H1 (cell line): Measurements from ENCODE around the gene RANBP17. TPM values are rescaled to one million over a fixed set of nuclear protein-coding genes. Genes with fewer than 3 reads are reported as not detected.

Experiments
- EGR1 ChIP-seq: IDR thresholded peaks from 2 replicates; pipeline ENCODE4 v1.6.1; 2011; ENCODE audit warnings: low read depth, low read length, borderline replicate concordance
- HDAC2 ChIP-seq, 2 experiments: fragments of 300-600 bp in 1 of 2; sonication (generic) in 1 of 2; IDR thresholded peaks; 2 replicates each; pipeline ENCODE4 v1.6.1; 2011 to 2012; ENCODE audit warnings: low read depth in 2 of 2, low read length in 2 of 2, mild to moderate bottlenecking in 2 of 2, moderate library complexity in 2 of 2, borderline replicate concordance in 1 of 2, inconsistent platforms in 1 of 2
- PHF8 ChIP-seq: fragments of 200-600 bp; sonication (generic); conservative IDR thresholded peaks from 2 replicates; pipeline ENCODE4 v1.7.1; 2012; ENCODE audit warnings: low read depth, mild to moderate bottlenecking, inconsistent platforms, low read length, moderate library complexity
- POLR2AphosphoS5 ChIP-seq: IDR thresholded peaks from 2 replicates; pipeline ENCODE4 v1.6.1; 2011; ENCODE audit warnings: low read depth, low read length
- TBP ChIP-seq: IDR thresholded peaks from 2 replicates; pipeline ENCODE4 v1.6.1; 2011; ENCODE audit warnings: low read depth, low read length, improper control_type of control experiment
- polyA plus RNA-seq, 7 experiments: library from polyadenylated mRNA; depleted of rRNA in 3 of 7; stranded (reverse) in 5 of 7; unstranded in 2 of 7; fragments of >200 nt in 5 of 7; fragments of 200-250 nt in 2 of 7; gene quantifications; 1 replicate in 5 of 7; 2 replicates in 1 of 7; 4 replicates in 1 of 7; pipeline versions ENCODE4 v1.2.1 to v1.2.3, GENCODE V29; 2011 to 2013; ENCODE audit warnings: missing spikeins in 2 of 7, mixed read lengths in 2 of 7
- total RNA-seq: library from RNA; stranded (reverse); fragmentation: NEBNext Ultra II Directional; extraction: Animal tissue kit (Norgen Biotek cat#: 25700); gene quantifications from 2 replicates; pipeline ENCODE4 v1.2.1, GENCODE V29; 2021
- TF ChIP-seq, protein P1 (sequence below): fragments of 300-600 bp; sonication (generic); IDR thresholded peaks from 2 replicates; pipeline ENCODE4 v1.7.1; 2012; ENCODE audit warnings: low read length, moderate library complexity, mild to moderate bottlenecking, inconsistent platforms; ENCODE audit not compliant: insufficient replicate concordance
- TF ChIP-seq, protein P2 (sequence below): IDR thresholded peaks from 2 replicates; pipeline ENCODE4 v1.6.1; 2012; ENCODE audit warnings: inconsistent platforms

The RANBP17 gene
- total and polyA plus RNA-seq, 2 of the 8 experiments (the other 6 are each of a cell fraction or from before 2014, with no cell fraction given): 8.6 to 21.3 TPM

DNA sequence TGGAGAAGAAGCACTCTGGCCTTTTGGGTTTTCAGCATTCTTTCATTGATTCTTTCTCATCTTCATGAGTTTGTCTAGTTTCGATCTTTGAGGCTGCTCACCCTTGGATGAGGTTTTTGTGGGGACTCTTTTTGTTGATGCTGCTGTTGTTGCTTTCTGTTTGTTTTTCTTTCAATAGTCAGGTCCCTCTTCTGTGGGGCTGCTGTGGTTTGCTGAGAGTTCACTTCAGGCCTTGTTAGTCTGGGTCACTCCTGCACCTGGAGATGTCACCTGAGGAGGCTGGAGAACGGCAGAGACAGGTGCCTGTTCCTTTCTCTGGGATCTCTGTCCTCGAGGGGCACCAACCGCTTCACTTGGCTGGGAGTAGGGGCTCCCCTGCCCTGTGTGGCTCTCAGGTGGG is 14.0 kb downstream of the RANBP17 start (continued):
- TF ChIP-seq, protein P1, sequence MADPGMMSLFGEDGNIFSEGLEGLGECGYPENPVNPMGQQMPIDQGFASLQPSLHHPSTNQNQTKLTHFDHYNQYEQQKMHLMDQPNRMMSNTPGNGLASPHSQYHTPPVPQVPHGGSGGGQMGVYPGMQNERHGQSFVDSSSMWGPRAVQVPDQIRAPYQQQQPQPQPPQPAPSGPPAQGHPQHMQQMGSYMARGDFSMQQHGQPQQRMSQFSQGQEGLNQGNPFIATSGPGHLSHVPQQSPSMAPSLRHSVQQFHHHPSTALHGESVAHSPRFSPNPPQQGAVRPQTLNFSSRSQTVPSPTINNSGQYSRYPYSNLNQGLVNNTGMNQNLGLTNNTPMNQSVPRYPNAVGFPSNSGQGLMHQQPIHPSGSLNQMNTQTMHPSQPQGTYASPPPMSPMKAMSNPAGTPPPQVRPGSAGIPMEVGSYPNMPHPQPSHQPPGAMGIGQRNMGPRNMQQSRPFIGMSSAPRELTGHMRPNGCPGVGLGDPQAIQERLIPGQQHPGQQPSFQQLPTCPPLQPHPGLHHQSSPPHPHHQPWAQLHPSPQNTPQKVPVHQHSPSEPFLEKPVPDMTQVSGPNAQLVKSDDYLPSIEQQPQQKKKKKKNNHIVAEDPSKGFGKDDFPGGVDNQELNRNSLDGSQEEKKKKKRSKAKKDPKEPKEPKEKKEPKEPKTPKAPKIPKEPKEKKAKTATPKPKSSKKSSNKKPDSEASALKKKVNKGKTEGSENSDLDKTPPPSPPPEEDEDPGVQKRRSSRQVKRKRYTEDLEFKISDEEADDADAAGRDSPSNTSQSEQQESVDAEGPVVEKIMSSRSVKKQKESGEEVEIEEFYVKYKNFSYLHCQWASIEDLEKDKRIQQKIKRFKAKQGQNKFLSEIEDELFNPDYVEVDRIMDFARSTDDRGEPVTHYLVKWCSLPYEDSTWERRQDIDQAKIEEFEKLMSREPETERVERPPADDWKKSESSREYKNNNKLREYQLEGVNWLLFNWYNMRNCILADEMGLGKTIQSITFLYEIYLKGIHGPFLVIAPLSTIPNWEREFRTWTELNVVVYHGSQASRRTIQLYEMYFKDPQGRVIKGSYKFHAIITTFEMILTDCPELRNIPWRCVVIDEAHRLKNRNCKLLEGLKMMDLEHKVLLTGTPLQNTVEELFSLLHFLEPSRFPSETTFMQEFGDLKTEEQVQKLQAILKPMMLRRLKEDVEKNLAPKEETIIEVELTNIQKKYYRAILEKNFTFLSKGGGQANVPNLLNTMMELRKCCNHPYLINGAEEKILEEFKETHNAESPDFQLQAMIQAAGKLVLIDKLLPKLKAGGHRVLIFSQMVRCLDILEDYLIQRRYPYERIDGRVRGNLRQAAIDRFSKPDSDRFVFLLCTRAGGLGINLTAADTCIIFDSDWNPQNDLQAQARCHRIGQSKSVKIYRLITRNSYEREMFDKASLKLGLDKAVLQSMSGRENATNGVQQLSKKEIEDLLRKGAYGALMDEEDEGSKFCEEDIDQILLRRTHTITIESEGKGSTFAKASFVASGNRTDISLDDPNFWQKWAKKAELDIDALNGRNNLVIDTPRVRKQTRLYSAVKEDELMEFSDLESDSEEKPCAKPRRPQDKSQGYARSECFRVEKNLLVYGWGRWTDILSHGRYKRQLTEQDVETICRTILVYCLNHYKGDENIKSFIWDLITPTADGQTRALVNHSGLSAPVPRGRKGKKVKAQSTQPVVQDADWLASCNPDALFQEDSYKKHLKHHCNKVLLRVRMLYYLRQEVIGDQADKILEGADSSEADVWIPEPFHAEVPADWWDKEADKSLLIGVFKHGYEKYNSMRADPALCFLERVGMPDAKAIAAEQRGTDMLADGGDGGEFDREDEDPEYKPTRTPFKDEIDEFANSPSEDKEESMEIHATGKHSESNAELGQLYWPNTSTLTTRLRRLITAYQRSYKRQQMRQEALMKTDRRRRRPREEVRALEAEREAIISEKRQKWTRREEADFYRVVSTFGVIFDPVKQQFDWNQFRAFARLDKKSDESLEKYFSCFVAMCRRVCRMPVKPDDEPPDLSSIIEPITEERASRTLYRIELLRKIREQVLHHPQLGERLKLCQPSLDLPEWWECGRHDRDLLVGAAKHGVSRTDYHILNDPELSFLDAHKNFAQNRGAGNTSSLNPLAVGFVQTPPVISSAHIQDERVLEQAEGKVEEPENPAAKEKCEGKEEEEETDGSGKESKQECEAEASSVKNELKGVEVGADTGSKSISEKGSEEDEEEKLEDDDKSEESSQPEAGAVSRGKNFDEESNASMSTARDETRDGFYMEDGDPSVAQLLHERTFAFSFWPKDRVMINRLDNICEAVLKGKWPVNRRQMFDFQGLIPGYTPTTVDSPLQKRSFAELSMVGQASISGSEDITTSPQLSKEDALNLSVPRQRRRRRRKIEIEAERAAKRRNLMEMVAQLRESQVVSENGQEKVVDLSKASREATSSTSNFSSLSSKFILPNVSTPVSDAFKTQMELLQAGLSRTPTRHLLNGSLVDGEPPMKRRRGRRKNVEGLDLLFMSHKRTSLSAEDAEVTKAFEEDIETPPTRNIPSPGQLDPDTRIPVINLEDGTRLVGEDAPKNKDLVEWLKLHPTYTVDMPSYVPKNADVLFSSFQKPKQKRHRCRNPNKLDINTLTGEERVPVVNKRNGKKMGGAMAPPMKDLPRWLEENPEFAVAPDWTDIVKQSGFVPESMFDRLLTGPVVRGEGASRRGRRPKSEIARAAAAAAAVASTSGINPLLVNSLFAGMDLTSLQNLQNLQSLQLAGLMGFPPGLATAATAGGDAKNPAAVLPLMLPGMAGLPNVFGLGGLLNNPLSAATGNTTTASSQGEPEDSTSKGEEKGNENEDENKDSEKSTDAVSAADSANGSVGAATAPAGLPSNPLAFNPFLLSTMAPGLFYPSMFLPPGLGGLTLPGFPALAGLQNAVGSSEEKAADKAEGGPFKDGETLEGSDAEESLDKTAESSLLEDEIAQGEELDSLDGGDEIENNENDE: no peak
- TF ChIP-seq TBP (no peak), PHF8 (no peak), POLR2AphosphoS5 (no peak), EGR1 (no peak), HDAC2 (IDR thresholded peaks at IDR 0.05; ENCODE audit: borderline replicate concordance in 1 of 2, low read depth in 2 of 2, low read length in 2 of 2) (no peak)
- TF ChIP-seq, protein P2, sequence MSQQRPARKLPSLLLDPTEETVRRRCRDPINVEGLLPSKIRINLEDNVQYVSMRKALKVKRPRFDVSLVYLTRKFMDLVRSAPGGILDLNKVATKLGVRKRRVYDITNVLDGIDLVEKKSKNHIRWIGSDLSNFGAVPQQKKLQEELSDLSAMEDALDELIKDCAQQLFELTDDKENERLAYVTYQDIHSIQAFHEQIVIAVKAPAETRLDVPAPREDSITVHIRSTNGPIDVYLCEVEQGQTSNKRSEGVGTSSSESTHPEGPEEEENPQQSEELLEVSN: no peak
